ENCODE data around the gene CBX8. TPM values are rescaled to one million over a fixed set of nuclear protein-coding genes. Genes with fewer than 3 reads are reported as not detected.

The CBX8 gene
- polyA plus RNA-seq, 3 donors = 12.8 to 18.0 (median 15.5) TPM

DNA sequence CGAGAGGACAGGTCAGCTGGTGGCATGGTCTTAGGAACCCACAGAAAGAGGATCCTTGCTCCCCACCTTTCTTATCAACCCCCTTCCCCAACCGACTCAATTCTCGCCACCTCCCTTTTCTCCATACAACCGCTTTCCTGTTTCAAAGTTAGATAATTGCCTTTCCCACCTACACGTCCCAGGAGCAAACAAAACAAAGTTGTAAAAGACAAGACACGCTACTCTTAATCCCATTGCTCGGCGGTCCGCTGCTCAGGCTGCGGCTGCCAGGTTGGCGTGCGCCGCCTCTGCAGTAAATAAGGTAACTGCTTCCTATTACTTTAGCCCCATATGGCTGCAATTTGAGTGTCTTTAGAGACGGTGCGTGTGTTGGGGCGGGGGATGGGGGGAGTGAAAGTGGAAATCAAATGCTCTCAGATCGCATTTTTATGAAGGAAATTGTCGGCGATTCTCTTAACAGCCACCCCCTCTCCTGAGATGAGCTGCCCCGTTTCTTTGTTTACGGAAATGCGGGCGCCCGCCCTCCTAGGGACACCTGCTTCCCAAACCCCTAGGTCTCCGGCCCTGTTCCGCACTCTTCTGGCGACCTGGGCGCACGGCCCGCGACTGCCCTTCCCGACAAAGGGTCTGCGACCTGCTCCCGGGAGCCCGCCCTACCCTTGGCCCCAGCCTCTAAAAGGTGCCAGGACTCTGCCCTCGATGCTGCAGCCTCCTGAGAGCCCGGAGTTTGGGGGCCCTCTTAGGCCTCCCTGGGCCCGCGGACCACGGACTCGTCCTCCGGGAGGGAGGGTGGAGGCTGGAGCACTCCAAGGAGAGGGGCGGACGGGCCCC lies 3.7 kb upstream of the CBX8 start:
- DNase-seq (ENCODE audit: extremely low read depth in 1 of 11, low read depth in 9 of 11, low spot score in 4 of 11) = no peak

GRCh38 chr17:79799538-79800324 lies 2.9 kb upstream of the CBX8 start:
- no peak for DNase-seq (ENCODE audit: extremely low read depth in 1 of 11, low read depth in 9 of 11, low spot score in 4 of 11)

DNA sequence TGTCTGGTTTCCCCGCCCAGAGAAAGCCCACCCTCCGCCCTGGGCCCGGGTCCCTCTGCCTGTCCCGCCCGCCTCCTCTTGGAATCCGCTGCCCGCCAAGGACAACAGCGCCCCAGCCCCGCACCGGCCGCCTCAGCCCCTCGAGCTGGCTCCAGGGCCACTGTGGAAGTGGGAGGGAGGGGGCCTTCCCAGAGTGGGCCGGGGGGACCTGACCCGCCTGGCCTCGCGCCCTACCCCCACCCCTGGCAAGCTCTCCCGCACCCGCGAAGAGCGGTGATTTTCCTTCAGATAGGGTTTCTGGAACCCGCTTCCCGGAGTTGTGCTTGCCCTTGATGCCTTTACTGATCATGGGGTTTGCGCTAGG lies 2.3 kb upstream of the CBX8 start:
- no peak for DNase-seq (ENCODE audit: extremely low read depth in 1 of 11, low read depth in 9 of 11, low spot score in 4 of 11)

DNA sequence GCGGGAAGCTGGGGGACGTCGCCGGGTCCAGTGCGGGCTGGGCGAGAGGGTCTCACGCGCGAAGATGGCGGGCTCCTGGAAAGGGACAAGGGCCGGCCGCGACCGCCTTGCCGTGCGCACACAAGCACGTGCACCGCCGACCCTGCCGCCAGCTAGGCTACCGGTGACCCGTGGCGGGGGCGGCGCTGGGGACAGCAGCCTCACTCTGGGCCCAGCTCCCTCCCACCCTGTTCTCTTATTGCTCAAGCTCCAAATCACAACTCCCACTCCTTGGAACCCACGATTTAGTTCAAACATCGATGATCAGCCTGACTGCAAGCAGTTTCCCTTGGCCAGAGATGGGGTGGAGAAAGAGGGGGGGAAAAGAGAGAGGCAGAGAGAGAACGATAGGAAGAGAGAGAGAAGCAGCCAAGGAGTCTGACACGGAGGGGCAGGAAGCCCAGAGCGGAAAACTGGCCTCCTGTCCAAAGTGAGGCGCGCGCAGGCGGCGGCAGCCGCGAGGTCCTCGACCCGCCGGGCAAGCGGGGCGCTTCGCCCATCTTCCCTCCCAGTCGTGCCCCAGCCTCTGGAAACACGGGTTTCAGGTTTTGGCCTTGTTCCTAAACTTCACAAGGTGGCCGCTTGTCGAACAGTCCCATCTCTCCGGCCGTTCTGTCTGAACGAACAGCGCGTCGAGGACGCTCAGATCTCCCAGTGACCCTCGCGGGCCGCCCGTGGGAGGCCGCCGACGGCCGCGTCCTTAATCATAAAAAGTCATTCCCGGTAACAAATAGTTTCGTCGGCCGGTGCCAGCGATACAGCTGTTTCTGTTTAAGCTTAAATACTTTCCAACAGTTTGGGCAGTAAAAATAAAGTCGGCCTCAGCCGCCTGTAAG lies 1.7 kb upstream of the CBX8 start:
- no peak for DNase-seq (ENCODE audit: extremely low read depth in 1 of 11, low read depth in 9 of 11, low spot score in 4 of 11)

DNA sequence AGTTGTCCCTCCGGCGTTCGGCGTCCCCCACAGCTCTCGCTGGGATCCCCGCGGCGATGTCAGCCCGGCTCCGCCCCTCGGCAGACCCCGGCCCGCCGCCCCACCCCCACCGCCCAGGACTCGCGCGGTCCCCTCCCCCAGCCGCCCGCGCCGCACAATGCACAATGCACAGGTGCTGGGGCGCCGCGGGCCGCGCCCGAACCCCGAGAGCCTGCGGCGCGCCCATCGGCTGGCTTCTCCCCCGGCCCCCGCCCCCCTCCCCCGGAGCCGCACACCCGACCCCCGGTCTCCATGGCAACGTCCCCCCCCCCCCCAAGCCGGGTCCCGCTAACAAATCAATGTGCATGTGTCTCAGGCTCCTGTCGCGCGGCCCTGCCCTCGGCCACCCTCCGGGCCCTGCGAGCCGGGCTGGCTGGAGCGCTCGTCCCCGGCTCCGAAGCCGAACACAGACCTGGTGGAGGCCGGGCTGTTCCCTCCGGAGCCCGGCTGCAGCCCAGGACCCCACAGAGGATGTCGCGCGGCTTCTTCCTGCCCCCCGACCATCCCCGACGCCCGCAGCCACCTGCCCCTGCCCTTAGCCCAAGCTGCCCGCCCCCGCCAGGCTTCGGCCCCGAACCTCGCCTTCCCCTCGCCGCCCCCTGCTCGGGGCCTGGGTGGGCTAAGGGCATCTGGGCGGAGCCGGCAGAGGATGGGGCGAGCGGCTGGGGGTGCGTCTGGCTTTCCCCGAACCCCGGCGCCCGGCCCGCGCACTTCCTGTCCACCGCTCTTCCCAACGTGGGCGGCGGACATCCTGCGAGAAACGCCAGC lies 818 bp upstream of the CBX8 start:
- DNase-seq (ENCODE audit: extremely low read depth in 1 of 11, low read depth in 9 of 11, low spot score in 4 of 11) = no peak

DNA sequence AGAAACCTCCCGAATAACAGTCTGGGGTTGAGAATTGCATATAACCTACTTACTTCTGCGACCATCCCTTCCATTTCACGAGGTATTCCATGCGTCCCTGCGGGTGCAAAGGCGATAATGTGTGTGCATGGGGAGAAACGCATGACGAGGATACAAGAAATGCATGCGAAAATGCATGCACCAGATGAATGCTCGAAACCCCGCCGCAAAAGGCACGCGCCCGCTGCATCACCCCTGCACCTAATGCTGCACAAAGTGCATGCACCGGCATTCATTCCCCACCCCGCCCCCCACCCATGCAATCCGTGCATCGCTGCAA lies 474 bp downstream of the CBX8 start:
- DNase-seq (ENCODE audit: extremely low read depth in 1 of 11, low read depth in 9 of 11, low spot score in 4 of 11) = no peak

GRCh38 chr17:79795795-79796443 lies 958 bp downstream of the CBX8 start:
- no peak for DNase-seq (ENCODE audit: extremely low read depth in 1 of 11, low read depth in 9 of 11, low spot score in 4 of 11)

DNA sequence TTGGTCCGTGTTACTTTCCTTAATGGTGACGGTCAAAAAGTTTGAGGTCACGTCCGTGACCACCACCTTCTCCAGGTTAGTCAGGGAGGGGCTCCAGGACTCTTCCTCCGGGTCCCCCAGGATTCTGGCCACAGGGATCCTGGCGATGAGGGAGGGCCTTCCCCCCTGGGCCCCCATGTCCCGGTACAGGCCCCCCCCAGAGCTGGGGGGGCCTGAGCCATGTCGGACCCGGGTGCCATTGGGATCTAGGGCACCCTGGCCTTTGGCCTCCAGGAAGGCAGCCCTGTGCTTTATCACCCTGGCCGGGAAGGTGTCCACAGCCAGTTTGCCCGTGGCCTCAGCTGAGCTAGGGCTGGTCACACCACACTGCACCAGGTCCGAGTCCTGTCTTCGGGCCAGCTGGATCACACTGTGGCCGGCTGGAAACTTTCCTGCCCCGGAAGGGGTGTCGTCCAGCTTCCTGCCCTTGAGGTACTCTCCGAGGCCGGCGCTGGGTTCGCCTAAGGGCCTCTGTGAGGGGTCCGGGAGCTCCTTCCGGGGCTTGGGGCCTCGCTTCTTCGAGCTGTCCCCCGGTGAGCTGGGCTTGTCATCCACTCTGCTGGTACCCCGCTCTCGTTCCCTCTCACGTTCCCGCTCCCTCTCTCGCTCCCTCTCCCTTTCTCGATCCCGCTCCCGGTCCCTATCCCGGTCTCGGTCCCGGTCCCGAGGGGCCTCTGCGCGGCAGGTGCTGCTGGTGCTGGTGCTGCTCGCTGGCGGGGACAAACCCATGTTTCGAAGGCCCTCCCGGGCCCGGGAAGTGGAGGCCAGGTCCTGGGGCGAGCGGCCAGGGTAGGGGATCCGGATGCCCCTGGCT lies 2.0 kb downstream of the CBX8 start:
- no peak for DNase-seq (ENCODE audit: extremely low read depth in 1 of 11, low read depth in 9 of 11, low spot score in 4 of 11)

DNA sequence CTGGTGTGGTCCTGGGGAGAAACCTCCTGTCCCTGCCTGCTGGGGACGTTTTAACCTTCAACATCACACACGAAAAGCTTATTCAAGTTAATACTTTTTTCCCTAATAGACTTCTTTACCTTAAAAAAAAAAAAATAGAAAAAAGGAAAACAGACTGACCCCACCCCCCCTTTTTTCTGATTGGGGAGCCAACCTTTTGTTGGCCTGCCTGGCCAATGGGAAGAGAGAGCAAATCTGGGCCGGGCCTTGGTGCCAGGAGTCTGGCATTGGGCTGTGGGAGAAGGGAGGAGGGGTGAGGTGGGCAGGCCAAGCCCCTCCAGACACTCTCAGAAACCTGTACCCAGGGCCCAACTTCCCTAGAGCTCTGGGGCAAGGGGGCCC lies 3.0 kb downstream of the CBX8 start:
- DNase-seq (ENCODE audit: extremely low read depth in 1 of 11, low read depth in 9 of 11, low spot score in 4 of 11) = no peak

DNA sequence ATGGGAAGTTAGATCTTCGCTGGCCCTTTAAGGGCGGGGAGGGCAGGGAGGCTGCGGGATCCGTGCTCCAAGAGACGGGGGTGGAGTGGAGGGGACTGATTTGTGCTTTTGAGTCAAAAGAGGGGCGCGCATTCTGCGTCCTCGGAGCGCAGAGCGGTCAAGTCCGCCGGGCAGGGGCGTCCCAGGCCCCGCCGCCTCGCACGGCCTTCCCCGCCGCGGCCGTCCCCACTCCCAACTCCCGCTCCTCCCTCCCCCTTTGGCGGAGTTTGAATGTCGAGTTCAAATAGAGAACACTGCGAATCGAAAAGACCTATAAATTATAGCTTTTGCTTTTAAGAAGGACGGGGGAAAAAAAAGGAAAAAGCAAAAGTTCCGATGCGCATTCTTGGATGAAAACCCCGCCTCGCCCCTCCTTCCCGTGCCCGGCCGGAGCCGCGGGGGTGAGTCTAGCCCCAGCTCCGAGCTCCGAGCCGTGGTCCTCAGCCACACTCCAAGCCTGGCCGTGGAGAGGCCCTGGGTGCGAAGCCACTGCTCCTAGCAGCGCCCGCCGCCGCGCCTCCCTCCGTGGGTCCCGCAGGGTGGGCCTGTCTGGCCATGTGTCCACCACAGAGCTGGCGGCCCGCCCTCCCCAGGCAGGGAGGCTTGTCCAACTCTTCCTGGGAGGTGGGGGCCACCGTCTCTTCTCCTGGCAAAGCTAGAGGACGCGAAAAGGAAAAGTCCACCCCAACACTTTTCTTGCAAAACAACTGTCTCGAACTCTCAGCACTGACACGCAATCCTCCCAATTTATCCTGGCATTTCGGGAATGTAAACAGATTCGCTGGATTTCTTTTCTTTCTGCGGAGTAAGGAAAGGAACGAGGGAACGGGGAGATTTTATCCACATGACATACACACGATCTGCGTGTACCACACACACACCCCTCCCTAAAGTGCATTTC lies 3.6 kb downstream of the CBX8 start:
- DNase-seq (ENCODE audit: extremely low read depth in 1 of 11, low read depth in 9 of 11, low spot score in 4 of 11) = no peak

DNA sequence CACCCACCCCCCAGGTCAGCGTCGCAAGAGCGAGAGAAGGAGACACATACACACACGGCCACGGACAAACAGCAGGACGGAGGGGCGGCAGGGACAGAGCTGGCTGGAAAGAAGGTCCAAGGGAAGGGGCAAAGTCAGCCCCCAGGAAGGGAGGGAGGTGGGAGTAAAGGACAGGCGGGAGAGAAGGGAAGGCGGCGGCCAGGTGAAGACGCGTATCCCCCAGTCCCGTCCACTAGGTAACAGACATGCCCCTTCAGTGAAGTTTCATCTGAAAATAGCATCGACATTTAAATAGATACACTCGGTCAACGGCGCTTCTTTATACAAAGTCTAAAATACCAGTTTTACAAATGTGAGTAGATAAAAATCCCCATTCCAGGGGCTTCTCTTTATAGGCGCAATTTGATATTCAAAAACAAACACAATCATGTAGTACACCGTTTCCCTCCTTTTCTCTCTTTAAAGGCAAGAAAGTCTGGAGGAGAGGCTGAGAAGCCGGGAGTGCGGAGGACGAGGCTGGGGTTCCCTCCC lies 4.5 kb downstream of the CBX8 start:
- DNase-seq (ENCODE audit: extremely low read depth in 1 of 11, low read depth in 9 of 11, low spot score in 4 of 11) = no peak

GRCh38 chr17:79791735-79792161 lies 5.1 kb downstream of the CBX8 start:
- no peak for DNase-seq (ENCODE audit: extremely low read depth in 1 of 11, low read depth in 9 of 11, low spot score in 4 of 11)

DNA sequence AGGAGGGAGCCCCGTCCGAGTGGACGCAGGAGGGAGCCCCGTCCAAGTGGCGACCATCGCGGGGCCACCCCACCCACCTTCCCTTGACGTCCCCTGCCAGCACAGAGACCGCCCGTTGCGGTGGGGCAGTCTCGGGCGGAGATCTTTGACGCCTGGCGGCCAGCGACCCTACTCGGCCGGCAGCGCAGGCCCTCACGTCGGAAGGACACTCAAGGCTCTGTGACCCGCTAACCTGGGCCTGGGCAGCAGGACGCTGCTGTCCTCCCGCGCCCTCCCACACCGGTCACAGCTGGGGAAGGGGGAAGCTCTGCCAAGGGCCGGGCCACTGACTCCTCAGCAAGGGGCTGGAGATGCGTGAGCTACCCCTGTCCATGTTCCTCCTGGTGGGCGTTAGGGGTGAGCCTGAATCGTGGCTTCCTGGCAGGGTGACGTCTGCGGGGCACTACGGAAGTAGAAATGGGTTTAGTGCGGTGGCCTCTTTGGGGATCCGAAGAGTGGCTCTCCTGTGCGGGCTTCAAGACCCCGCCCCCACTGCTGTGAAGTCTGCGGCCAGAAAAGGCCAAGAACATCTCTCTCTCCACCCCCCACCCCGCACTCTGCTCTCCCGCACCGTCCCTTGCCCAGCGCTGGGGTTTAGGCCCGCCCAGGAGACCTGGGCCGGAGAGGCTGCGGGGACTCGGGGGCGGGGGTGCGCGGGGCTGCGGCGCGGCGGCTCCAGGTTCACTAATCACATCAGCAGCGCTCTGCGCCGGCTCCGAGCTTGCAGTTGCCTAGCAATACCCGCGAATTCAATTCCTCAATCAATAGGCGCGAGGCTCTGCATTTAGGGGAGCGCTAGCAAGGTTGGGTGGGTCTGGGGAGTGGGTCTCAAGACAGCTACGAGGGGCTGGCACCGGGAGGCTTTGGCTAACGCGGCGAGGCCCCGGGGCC lies 5.8 kb downstream of the CBX8 start:
- no peak for DNase-seq (ENCODE audit: extremely low read depth in 1 of 11, low read depth in 9 of 11, low spot score in 4 of 11)

GRCh38 chr17:79789943-79790804 lies 6.7 kb downstream of the CBX8 start:
- no peak for DNase-seq (ENCODE audit: extremely low read depth in 1 of 11, low read depth in 9 of 11, low spot score in 4 of 11)

All from renal cortex interstitium (tissue), 11 donors.